HG03108 (cell line): Measurements from ENCODE around the gene ZNF213.
"Not testable (repeated sequence)": the region's sequence is repeated elsewhere in the genome, so short reads cannot be mapped to it uniquely, and the experiment has no call there.

Experiments
- ATAC-seq: cut with Tn5 transposase; IDR thresholded peaks from one replicate; pipeline ENCODE4 v1.9.1; 2021; ENCODE audit warnings: moderate library complexity; ENCODE audit not compliant: unreplicated experiment

Gene ZNF213

DNA sequence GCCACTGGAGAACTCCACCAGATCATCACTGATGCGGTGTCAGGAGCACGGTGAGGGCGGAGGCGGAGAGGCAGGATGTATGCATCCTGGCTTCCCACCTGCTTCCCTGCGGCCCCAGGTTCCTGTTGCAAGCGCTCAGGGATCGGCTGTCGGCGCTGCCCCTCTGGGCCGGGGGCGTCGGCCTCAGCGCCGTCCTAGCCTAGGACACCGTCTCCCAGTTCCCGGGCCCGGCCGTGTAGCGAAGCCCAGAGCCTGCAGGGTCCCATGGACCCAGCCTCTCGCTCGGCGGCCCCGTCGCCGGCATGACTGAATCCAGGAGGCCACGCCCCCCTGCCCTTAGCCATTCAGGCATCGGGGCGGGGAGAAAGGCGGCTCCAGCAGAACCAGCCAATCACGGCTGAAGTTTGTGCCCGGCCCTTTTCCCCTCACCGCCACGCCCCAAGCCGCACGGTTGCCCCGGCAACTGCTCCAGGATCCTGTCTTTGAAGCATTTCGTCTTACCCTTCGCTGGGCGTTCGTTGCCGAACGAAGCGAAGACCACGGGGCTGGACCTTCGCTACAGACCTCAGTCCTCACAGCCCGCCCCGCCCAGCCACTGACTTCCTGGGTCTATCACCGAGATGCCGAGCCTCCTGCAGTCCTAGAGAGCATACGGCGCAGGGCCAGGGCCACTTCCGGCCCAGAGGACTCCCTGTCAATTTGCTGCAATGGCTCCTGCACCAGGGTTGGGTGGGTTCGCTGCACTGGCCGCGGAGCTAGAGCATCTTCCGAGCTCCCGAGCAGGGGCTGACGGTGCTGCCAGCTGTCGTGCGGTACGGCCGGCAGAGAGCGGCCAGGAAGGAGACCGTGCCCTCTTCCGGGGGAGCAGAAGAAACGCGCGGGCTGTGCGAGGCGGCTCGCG is 10.6 kb upstream of the ZNF213 start:
- peak; percentile 84 for ATAC-seq

GRCh38 chr16:3127745-3128144 is 7.1 kb upstream of the ZNF213 start:
- ATAC-seq: no peak

GRCh38 chr16:3129137-3130131 is 5.4 kb upstream of the ZNF213 start:
- ATAC-seq: no peak

GRCh38 chr16:3131755-3132377 is 3.0 kb upstream of the ZNF213 start:
- ATAC-seq: no peak

DNA sequence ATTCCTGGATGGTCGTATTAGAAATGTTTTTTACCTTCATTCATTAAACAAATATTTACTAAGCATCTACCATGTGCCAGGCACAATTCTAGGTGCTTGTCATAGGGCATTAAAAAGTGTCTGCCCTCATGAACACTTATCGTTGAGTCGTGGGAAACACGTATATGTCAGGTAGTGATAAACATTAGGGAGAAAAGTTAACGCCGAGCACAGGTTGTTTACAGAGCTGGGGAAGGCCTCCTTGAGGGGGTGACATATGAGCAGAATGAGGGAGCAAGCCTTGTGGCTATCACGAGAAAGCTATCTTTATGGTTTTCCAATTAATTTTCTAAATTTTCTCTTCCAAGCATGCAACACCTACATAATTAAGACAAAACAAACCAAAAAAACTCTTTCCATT is 985 bp upstream of the ZNF213 start:
- no peak for ATAC-seq

DNA sequence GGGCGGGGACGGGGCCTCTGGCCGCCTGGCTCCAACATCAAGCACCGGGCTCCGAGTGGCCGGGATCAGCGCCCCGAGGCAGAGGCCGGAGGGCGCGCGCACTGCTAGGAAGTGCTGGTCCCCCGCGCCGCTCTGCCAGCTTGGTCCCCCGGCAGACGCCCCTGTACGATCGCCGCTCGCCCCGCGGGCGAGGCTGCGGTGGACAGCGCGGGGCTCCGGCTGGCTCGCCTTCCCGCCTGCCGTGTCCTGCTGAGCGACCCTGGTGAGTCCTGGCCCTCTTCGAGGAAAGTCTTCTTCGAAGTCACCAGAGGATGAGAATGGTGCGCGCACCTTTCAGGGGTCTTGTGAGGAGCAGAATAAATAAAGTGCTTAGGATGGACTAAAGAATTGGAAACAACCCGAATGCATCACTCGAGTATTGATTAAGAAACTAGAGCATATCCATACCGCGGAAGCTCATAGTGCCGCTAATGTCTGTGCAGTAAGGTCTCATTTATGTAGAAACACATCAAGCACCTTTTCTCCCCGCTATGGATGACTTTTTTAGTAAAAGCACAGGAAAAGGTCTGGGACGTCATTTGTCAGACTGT is 392 bp downstream of the ZNF213 start:
- no peak for ATAC-seq

DNA sequence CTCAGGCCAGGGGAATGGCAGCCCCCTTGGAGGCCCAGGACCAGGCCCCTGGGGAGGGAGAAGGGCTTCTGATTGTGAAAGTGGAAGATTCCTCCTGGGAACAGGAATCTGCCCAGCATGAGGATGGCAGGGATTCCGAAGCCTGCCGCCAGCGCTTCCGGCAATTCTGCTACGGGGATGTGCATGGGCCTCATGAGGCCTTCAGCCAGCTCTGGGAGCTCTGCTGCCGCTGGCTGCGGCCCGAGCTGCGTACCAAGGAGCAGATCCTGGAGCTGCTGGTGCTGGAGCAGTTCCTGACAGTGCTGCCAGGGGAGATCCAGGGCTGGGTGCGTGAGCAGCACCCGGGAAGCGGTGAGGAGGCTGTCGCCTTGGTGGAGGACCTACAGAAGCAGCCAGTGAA is 2.4 kb downstream of the ZNF213 start:
- no peak for ATAC-seq

GRCh38 chr16:3138342-3138741 is 3.5 kb downstream of the ZNF213 start:
- ATAC-seq: no peak

GRCh38 chr16:3138823-3139426 is 4.1 kb downstream of the ZNF213 start:
- no peak for ATAC-seq

- not testable (repeated sequence) for ATAC-seq
Observed at GRCh38 chr16:3139561-3139960, 4.7 kb downstream of the ZNF213 start.

GRCh38 chr16:3140603-3141427 is 6.0 kb downstream of the ZNF213 start:
- no peak for ATAC-seq

DNA sequence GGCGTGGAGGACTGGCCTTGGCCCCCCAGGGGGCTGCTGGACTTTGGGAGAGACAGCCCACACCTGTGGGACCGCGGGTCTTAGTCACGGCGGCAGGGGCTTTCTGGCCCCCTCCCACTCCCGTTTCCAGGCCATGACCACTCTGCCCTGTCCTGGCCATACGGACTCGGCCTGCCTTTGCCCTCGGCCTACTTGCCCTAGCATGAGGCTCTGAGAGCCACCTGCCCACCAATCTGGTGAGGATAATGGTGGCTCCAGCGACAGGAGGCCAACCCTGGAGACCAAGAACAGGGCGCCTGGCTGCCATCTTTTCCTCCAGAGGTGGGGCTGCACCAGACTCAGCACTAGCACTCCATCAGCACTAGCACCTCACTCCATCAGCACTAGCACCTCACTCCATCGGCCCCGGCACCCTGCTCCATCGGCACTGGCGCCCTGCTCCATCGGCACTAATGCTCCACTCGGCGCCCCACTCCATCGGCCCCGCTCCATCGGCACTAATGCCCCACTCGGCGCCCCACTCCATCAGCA is 7.0 kb downstream of the ZNF213 start:
- no peak for ATAC-seq

DNA sequence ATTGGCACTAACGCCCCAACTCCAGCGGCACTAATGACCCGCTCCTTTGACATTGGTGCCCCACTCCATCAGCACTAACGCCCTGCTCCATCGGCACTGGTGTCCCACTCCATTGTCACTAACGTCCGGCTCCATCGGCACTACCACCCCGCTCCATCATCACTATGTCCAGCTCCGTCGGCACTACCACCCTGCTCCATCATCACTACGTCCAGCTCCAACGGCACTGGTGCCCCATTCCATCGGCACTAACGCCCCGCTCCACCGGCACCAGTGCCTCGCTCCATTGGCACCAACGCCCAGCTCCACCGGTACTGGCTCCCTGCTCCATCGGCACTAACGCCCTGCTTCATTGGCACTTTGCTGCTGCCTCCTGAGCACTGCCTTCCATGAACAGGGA is 7.5 kb downstream of the ZNF213 start:
- ATAC-seq: no peak

DNA sequence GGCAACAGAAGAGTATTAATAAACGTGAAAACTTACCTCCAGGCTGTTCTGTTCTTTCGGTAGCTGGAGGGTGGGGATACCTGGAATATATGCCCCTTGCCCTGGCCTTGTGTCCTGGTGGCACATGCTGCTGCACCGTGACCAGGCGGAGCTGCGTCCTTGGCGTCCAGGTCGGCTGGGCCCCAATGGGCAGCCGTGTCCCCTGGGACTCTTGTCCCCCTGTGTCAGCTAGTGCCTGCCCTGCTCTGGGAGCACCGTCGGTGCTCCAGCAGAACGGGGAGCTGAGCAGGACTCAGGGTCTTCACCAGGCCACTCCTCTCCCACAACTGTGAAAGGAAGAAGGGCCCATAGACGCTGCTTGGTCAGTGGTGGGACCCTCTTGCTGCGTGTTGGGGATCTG is 7.9 kb downstream of the ZNF213 start:
- ATAC-seq: no peak

DNA sequence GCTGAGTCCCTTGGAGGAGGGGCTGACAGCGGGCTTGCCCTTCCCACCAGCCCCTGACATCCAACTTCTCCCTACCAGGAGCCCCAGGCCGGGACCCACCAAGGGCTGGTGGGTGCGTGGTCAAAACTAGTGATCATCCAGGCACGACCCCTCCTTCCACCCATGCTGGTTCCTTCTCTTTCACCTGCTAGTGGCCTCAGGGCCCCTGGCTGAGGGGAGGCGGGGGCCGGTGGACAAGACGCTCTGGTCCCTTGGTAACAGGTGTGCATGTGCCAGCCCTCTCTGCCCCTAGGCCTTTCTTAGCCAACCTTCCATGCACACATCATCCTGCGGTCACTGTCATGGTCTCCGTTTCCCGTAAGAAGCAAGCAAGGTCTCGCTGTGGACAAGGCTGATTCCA is 8.4 kb downstream of the ZNF213 start:
- ATAC-seq: no peak

DNA sequence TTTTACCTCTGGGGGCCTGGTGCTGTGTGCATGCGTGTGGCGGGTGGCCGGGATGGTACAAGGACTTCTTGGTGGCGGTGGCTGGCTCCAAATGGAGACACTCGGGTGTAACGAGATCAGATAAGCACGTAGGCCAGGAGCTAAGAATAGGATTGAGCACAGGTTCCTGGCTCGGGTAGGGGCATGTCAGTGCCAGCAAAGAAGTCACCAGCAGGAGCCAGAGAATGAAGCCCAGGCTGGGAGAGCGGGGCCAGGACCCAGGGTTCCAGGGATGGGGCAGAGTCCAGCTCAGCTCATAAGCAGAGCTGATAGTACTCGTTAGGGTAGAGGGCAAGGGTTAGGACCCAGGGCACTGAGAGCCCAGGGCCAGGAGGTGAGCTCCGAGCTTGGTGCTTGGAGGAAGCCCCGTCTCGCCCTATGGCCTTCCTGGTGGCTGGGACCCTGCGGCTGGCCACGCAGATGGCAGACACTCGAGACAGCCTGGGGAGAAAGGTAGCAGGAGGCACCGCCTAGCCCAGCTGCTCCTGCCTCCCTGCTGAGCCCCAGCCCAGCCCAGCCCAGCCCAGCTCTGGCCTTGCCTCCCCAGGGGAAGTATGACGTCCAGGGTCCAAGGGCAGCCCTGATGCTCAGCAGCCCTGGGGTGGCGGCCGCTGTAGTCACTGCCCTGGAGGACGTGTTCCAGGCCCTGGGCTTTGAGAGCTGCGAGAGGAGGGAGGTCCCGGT is 8.9 kb downstream of the ZNF213 start:
- no peak for ATAC-seq

DNA sequence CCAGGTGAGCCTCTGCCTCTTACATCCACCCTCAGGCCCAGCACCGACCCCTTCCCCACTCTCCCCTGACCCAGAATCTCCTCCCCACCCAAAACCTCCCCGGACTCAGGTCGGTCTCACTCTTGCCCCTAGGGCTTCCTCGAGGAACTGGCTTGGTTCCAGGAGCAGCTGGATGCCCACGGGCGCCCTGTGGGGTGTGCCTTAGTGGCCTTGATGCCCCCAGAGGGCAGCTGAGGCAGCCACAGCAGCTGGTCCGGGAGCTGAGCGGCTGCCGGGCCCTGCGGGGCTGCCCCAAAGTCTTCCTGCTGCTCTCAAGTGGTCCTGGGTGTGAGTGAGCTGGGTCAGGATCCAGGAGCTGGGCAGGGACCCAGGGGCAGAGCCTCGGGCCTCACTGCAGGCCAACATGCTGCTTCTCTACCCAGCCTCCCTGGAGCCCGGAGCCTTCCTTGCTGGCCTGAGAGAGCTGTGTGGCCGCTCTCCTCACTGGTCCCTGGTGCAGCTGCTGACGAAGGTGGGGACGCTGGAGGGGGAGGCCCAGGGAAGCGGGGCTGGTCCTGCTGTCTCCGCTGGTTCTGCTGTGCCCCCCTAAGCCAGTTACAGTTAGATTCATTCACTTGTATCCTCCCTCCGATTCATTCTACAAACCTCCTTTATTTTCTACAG is 9.6 kb downstream of the ZNF213 start:
- no peak for ATAC-seq

GRCh38 chr16:3145151-3145550 is 10.3 kb downstream of the ZNF213 start:
- ATAC-seq: no peak
